Inferior parietal cortex (tissue), 1 donor: ENCODE data around the gene SLC13A4.

Source experiments
- DNase-seq: peaks from one replicate; pipeline ENCODE4 v3.0.0-alpha.2; 2016; ENCODE audit errors: extremely low spot score

The SLC13A4 gene

GRCh38 chr7:135719688-135720087, 8.3 kb downstream of the SLC13A4 start:
- no peak for DNase-seq

GRCh38 chr7:135718794-135719437, 9.1 kb downstream of the SLC13A4 start:
- DNase-seq: no peak

GRCh38 chr7:135718219-135718618, 9.8 kb downstream of the SLC13A4 start:
- DNase-seq: no peak

GRCh38 chr7:135717693-135718092, 10.3 kb downstream of the SLC13A4 start:
- no peak for DNase-seq

- DNase-seq: no peak
Measured at GRCh38 chr7:135716677-135717238, 11.2 kb downstream of the SLC13A4 start.

GRCh38 chr7:135715673-135716072, 12.3 kb downstream of the SLC13A4 start:
- DNase-seq: no peak

- DNase-seq: no peak
Measured at GRCh38 chr7:135715055-135715522, 12.9 kb downstream of the SLC13A4 start.

GRCh38 chr7:135714534-135715009, 13.4 kb downstream of the SLC13A4 start:
- no peak for DNase-seq

GRCh38 chr7:135713836-135714470, 14.0 kb downstream of the SLC13A4 start:
- no peak for DNase-seq

GRCh38 chr7:135712796-135713195, 15.2 kb downstream of the SLC13A4 start:
- no peak for DNase-seq

GRCh38 chr7:135712182-135712782, 15.7 kb downstream of the SLC13A4 start:
- DNase-seq: no peak

GRCh38 chr7:135711139-135711469, 16.9 kb downstream of the SLC13A4 start:
- DNase-seq: no peak

- no peak for DNase-seq
Measured at GRCh38 chr7:135710417-135711138, 17.4 kb downstream of the SLC13A4 start.

- DNase-seq: no peak
Measured at GRCh38 chr7:135709508-135709907, 18.5 kb downstream of the SLC13A4 start.

- DNase-seq: no peak
Measured at GRCh38 chr7:135708041-135708440, 19.9 kb downstream of the SLC13A4 start.

- no peak for DNase-seq
Measured at GRCh38 chr7:135707570-135707966, 20.4 kb downstream of the SLC13A4 start.

- DNase-seq: no peak
Measured at GRCh38 chr7:135706858-135707569, 21.0 kb downstream of the SLC13A4 start.

GRCh38 chr7:135706038-135706742, 21.8 kb downstream of the SLC13A4 start:
- DNase-seq: no peak

- DNase-seq: no peak
Measured at GRCh38 chr7:135704698-135705097, 23.3 kb downstream of the SLC13A4 start.

- no peak for DNase-seq
Measured at GRCh38 chr7:135704074-135704473, 23.9 kb downstream of the SLC13A4 start.
